Measurements from ENCODE around the gene LRRC9. TPM values are rescaled to one million over a fixed set of nuclear protein-coding genes. Genes with fewer than 3 reads are reported as not detected.
"Not testable (repeated sequence)": the region's sequence is repeated elsewhere in the genome, so short reads cannot be mapped to it uniquely, and the experiment has no call there.

LRRC9 gene
- total and polyA plus RNA-seq, 2 experiments from 2014 or later = 2.2 to 3.1 TPM

GRCh38 chr14:59944909-59945308, 25.0 kb downstream of the LRRC9 start (continued):
- TF ChIP-seq REST (IDR thresholded peaks at IDR 0.05; ENCODE audit: unreplicated experiment) (no peak), CTCF (conservative IDR thresholded peaks at IDR 0.05; ENCODE audit: low read depth in 2 of 2) (no peak), ZNF114 (CRISPR knock-in tag; IDR thresholded peaks at IDR 0.05) (no peak), JUNB (IDR thresholded peaks at IDR 0.05; ENCODE audit: unreplicated experiment) (no peak), EZH2phosphoT487 (IDR thresholded peaks at IDR 0.05; ENCODE audit: unreplicated experiment) (no peak), EZH2 (IDR thresholded peaks at IDR 0.05; ENCODE audit: low read depth, unreplicated experiment) (no peak)

- not testable (repeated sequence) for H3K36me3 ChIP-seq (ENCODE audit: insufficient read depth); ATAC-seq; H3K27ac Mint-ChIP-seq; H3K27ac ChIP-seq (ENCODE audit: low read depth); H2AFZ ChIP-seq; H3K79me2 ChIP-seq (replicated peaks; ENCODE audit: insufficient read depth); H3K27me3 Mint-ChIP-seq (ENCODE audit: insufficient read depth, low read depth, poor library complexity); H3K9me2 ChIP-seq (ENCODE audit: insufficient read depth); H3K4me1 ChIP-seq (ENCODE audit: insufficient read depth); H3K4me1 Mint-ChIP-seq; DNase-seq (ENCODE audit: low spot score); H3F3A ChIP-seq (replicated peaks; ENCODE audit: low read depth); H4K20me1 ChIP-seq (replicated peaks; ENCODE audit: insufficient read depth); H3K27me3 ChIP-seq (ENCODE audit: insufficient read depth)
- Mint-ChIP-seq H3K36me3 (ENCODE audit: low read depth) (peaks cover 41% of the 10 kb centered on the region; the same call in 2 of the 3 replicates), H3K4me3 (peak overlapping the region; percentile 54; the same call in 2 of the 3 replicates), H3K9me3 (peaks cover 50% of the 10 kb centered on the region)
- Histone ChIP-seq H3K4me2 (peak overlapping the region; percentile 25), H3K4me3 (peak overlapping the region; percentile 45)
Measured at GRCh38 chr14:59952141-59952540, 32.2 kb downstream of the LRRC9 start.

GRCh38 chr14:59957890-59958289, 37.9 kb downstream of the LRRC9 start:
- H3K4me1 ChIP-seq (ENCODE audit: insufficient read depth); H3K36me3 ChIP-seq (ENCODE audit: insufficient read depth); H3F3A ChIP-seq (replicated peaks; ENCODE audit: low read depth); H3K9me2 ChIP-seq (ENCODE audit: insufficient read depth); H3K4me2 ChIP-seq; H3K27ac ChIP-seq (ENCODE audit: low read depth); H3K4me3 Mint-ChIP-seq; H3K27me3 ChIP-seq (ENCODE audit: insufficient read depth); H4K20me1 ChIP-seq (replicated peaks; ENCODE audit: insufficient read depth); H2AFZ ChIP-seq; H3K4me3 ChIP-seq; H3K4me1 Mint-ChIP-seq; DNase-seq (ENCODE audit: low spot score); H3K27ac Mint-ChIP-seq; H3K27me3 Mint-ChIP-seq (ENCODE audit: insufficient read depth, low read depth, poor library complexity); H3K79me2 ChIP-seq (replicated peaks; ENCODE audit: insufficient read depth); ATAC-seq: not testable (repeated sequence)
- Mint-ChIP-seq H3K36me3 (ENCODE audit: low read depth) (peaks cover 51% of the 10 kb centered on the region; the same call in 2 of the 3 replicates), H3K9me3 (peaks cover 55% of the 10 kb centered on the region)
